H9 (cell line): ENCODE measurements around the gene OR52I1. TPM values are rescaled to one million over a fixed set of nuclear protein-coding genes. Genes with fewer than 3 reads are reported as not detected.

Experiments
- DNase-seq: peaks from one replicate; pipeline ENCODE4 v3.0.0-alpha.2; 2017
- H2AFZ ChIP-seq: one replicate; pipeline ENCODE4 v1.6.1; 2013; ENCODE audit warnings: mild to moderate bottlenecking, low read length, control low read depth, moderate library complexity
- H2AK5ac ChIP-seq: 2 replicates; pipeline ENCODE4 v1.6.1; 2013; ENCODE audit warnings: low read length, control low read depth, mixed read lengths; ENCODE audit not compliant: insufficient read length
- H2BK120ac ChIP-seq: one replicate; pipeline ENCODE4 v1.6.1; 2013; ENCODE audit warnings: low read depth, mild to moderate bottlenecking, low read length, control low read depth, inconsistent platforms; ENCODE audit not compliant: poor library complexity, severe bottlenecking
- H2BK12ac ChIP-seq: 2 replicates; pipeline ENCODE4 v1.6.1; 2013; ENCODE audit warnings: low read length, control low read depth, mixed read lengths, low read depth; ENCODE audit not compliant: insufficient read length
- H2BK15ac ChIP-seq: 2 replicates; pipeline ENCODE4 v1.6.1; 2013; ENCODE audit warnings: low read depth, low read length, control low read depth
- H2BK20ac ChIP-seq: one replicate; pipeline ENCODE4 v1.6.1; 2013; ENCODE audit warnings: low read depth, mild to moderate bottlenecking, low read length, control low read depth, inconsistent platforms; ENCODE audit not compliant: poor library complexity, severe bottlenecking
- H2BK5ac ChIP-seq: 2 replicates; pipeline ENCODE4 v1.6.1; 2013; ENCODE audit warnings: low read length, control low read depth, mixed read lengths; ENCODE audit not compliant: insufficient read length
- H3K14ac ChIP-seq: 2 replicates; pipeline ENCODE4 v1.6.1; 2013; ENCODE audit warnings: low read length, control low read depth; ENCODE audit not compliant: insufficient read depth
- H3K18ac ChIP-seq: 2 replicates; pipeline ENCODE4 v1.6.1; 2013; ENCODE audit warnings: low read depth, mild to moderate bottlenecking, mixed read lengths, low read length, control low read depth; ENCODE audit not compliant: insufficient read length
- H3K23ac ChIP-seq: 2 replicates; pipeline ENCODE4 v1.6.1; 2013; ENCODE audit warnings: low read length, control low read depth, mixed read lengths, low read depth; ENCODE audit not compliant: insufficient read length
- H3K23me2 ChIP-seq: 2 replicates; pipeline ENCODE4 v1.6.1; 2013; ENCODE audit warnings: low read depth, mild to moderate bottlenecking, mixed read lengths, low read length, control low read depth; ENCODE audit not compliant: insufficient read length, poor library complexity, severe bottlenecking
- H3K27ac ChIP-seq: 2 replicates; pipeline ENCODE4 v1.5.1; 2013; ENCODE audit warnings: low read length, control low read depth, mixed read lengths, low read depth; ENCODE audit not compliant: insufficient read length
- H3K27me3 ChIP-seq: 2 replicates; pipeline ENCODE4 v1.6.1; 2013; ENCODE audit warnings: low read length, control low read depth, inconsistent platforms; ENCODE audit not compliant: insufficient read depth
- H3K4ac ChIP-seq: 2 replicates; pipeline ENCODE4 v1.6.1; 2013; ENCODE audit warnings: low read depth, mild to moderate bottlenecking, control low read depth, inconsistent platforms, low read length, moderate library complexity
- H3K4me1 ChIP-seq: 2 replicates; pipeline ENCODE4 v1.6.1; 2013; ENCODE audit warnings: low read length, control low read depth, inconsistent platforms; ENCODE audit not compliant: insufficient read depth
- H3K4me2 ChIP-seq: 2 replicates; pipeline ENCODE4 v1.6.1; 2013; ENCODE audit warnings: low read length, control low read depth, mixed read lengths; ENCODE audit not compliant: insufficient read length, insufficient read depth
- H3K56ac ChIP-seq: 2 replicates; pipeline ENCODE4 v1.6.1; 2013; ENCODE audit warnings: low read depth, mild to moderate bottlenecking, mixed read lengths, low read length, control low read depth; ENCODE audit not compliant: insufficient read length
- H3K79me1 ChIP-seq: 2 replicates; pipeline ENCODE4 v1.6.1; 2013; ENCODE audit warnings: low read depth, mild to moderate bottlenecking, moderate library complexity, low read length, control low read depth, inconsistent platforms; ENCODE audit not compliant: insufficient read depth, poor library complexity, severe bottlenecking
- H3K79me2 ChIP-seq: 2 replicates; pipeline ENCODE4 v1.6.1; 2013; ENCODE audit warnings: low read length, control low read depth, inconsistent platforms; ENCODE audit not compliant: insufficient read depth
- H3K9ac ChIP-seq: 2 replicates; pipeline ENCODE4 v1.6.1; 2013; ENCODE audit warnings: low read length, control low read depth, mixed read lengths; ENCODE audit not compliant: insufficient read length; ENCODE audit errors: extremely low read depth
- H3K9me3 ChIP-seq: one replicate; pipeline ENCODE4 v1.6.1; 2013; ENCODE audit warnings: low read depth, low read length, inconsistent platforms; ENCODE audit not compliant: control insufficient read depth
- H3T11ph ChIP-seq: one replicate; pipeline ENCODE4 v1.6.1; 2013; ENCODE audit warnings: mild to moderate bottlenecking, low read length, control low read depth, inconsistent platforms
- H4K20me1 ChIP-seq: one replicate; pipeline ENCODE4 v1.6.1; 2013; ENCODE audit not compliant: control insufficient read depth, insufficient read length, insufficient read depth
- H4K5ac ChIP-seq: 2 replicates; pipeline ENCODE4 v1.6.1; 2013; ENCODE audit warnings: low read depth, mild to moderate bottlenecking, mixed read lengths, low read length, control low read depth; ENCODE audit not compliant: insufficient read length
- H4K8ac ChIP-seq: replicated peaks from 2 replicates; pipeline ENCODE4 v1.6.1; 2013; ENCODE audit warnings: low read length, control low read depth, mixed read lengths, low read depth; ENCODE audit not compliant: insufficient read length
- H4K91ac ChIP-seq: 2 replicates; pipeline ENCODE4 v1.6.1; 2013; ENCODE audit warnings: low read depth, mild to moderate bottlenecking, moderate library complexity, mixed read lengths, low read length, control low read depth; ENCODE audit not compliant: insufficient read length
- H3K27ac Mint-ChIP-seq, 3 experiments: 2 replicates in 2 of 3; 3 replicates in 1 of 3; pipeline ENCODE4 v1.8.0; 2020 to 2021; ENCODE audit warnings: mixed read lengths in 3 of 3, mild to moderate bottlenecking in 1 of 3, moderate library complexity in 1 of 3
- H3K27me3 Mint-ChIP-seq: 2 replicates; pipeline ENCODE4 v1.8.0; 2021; ENCODE audit warnings: low read depth, mild to moderate bottlenecking, moderate library complexity, mixed read lengths
- H3K36me3 Mint-ChIP-seq, 3 experiments: 2 replicates in 2 of 3; 3 replicates in 1 of 3; pipeline ENCODE4 v1.8.0; 2020 to 2021; ENCODE audit warnings: low read depth in 3 of 3, mixed read lengths in 3 of 3; ENCODE audit not compliant: insufficient read depth in 1 of 3
- H3K4me1 Mint-ChIP-seq, 2 experiments: 2 replicates each; pipeline ENCODE4 v1.8.0; 2020; ENCODE audit warnings: mixed read lengths in 2 of 2
- H3K4me3 Mint-ChIP-seq, 2 experiments: 2 replicates in 1 of 2; 3 replicates in 1 of 2; pipeline ENCODE4 v1.8.0; 2020 to 2021; ENCODE audit warnings: mild to moderate bottlenecking in 2 of 2, mixed read lengths in 2 of 2, moderate library complexity in 1 of 2
- H3K9me3 Mint-ChIP-seq, 2 experiments: 2 replicates in 1 of 2; 3 replicates in 1 of 2; pipeline ENCODE4 v1.8.0; 2020; ENCODE audit warnings: mild to moderate bottlenecking in 2 of 2, mixed read lengths in 2 of 2, moderate library complexity in 1 of 2
- CTCF ChIP-seq: fragments of 200-600 bp; sonication (generic); conservative IDR thresholded peaks from 3 replicates; pipeline ENCODE4 v1.8.0; 2021; ENCODE audit warnings: antibody characterized with exemption, mild to moderate bottlenecking
- total RNA-seq: library from RNA; stranded (reverse); gene quantifications from 2 replicates; pipeline ENCODE4 v1.2.1, GENCODE V29; 2021

The OR52I1 gene
- total RNA-seq, 1 experiment from 2014 or later: not detected

GRCh38 chr11:4615856-4616444 is 22.1 kb downstream of the OR52I1 start:
- no peak overlapping the region for H3K27ac ChIP-seq
- H3K4me2 ChIP-seq: no peak overlapping the region
- H2BK20ac ChIP-seq: no peak overlapping the region
- no peak overlapping the region for H4K91ac ChIP-seq
- H3K79me2 ChIP-seq: no peaks in the 10 kb centered on the region
- no peak overlapping the region for H4K5ac ChIP-seq
- Mint-ChIP-seq H3K36me3 (0 out of 7 replicates have a peak, but pooled peaks cover 0 to 3% (median 0%) of the 10 kb centered on the region in 3 experiments), H3K4me1 (no peaks in the 10 kb centered on the region), H3K27ac (no peak overlapping the region), H3K9me3 (peaks cover 3% of the 10 kb centered on the region in 2 experiments), H3K27me3 (peaks cover 11% of the 10 kb centered on the region), H3K4me3 (no peak overlapping the region)
- H3K14ac ChIP-seq: no peak overlapping the region
- no peaks in the 10 kb centered on the region for H3K9me3 ChIP-seq
- no peak overlapping the region for H2AFZ ChIP-seq
- no peaks in the 10 kb centered on the region for H3K27me3 ChIP-seq
- no peak overlapping the region for H3K18ac ChIP-seq
- no peak for TF ChIP-seq CTCF
- no peaks in the 10 kb centered on the region for H3K79me1 ChIP-seq
- H4K8ac ChIP-seq: no peak overlapping the region
- no peaks in the 10 kb centered on the region for H3K23me2 ChIP-seq
- no peak overlapping the region for H3K9ac ChIP-seq
- DNase-seq: no peak
- H2BK120ac ChIP-seq: no peak overlapping the region
- no peak overlapping the region for H3T11ph ChIP-seq
- no peak overlapping the region for H3K56ac ChIP-seq
- H3K23ac ChIP-seq: no peak overlapping the region
- no peaks in the 10 kb centered on the region for H4K20me1 ChIP-seq
- H3K4ac ChIP-seq: no peak overlapping the region
- H3K4me1 ChIP-seq: no peaks in the 10 kb centered on the region
- no peak overlapping the region for H2BK15ac ChIP-seq
- H2BK12ac ChIP-seq: no peak overlapping the region
- H2BK5ac ChIP-seq: no peak overlapping the region
- no peak overlapping the region for H2AK5ac ChIP-seq
